SHP77 (cell line): Measurements from ENCODE around the gene CYTIP.
"Not testable (repeated sequence)": the region's sequence is repeated elsewhere in the genome, so short reads cannot be mapped to it uniquely, and the experiment has no call there.

Experiments
- DNase-seq, 2 experiments: peaks; one replicate each; lab custom pipeline; 2025; lab: John Stamatoyannopoulos, UW

CYTIP gene

GRCh38 chr2:157368508-157368907, 75.4 kb downstream of the CYTIP start:
- DNase-seq, result not testable (repeated sequence)

GRCh38 chr2:157367704-157368103, 76.2 kb downstream of the CYTIP start:
- no peak for DNase-seq
